22Rv1 (cell line): ENCODE results near the gene SOX5.

ENCODE experiments used
- H3K27ac ChIP-seq: fragments of 450-650 bp; 2 replicates; pipeline ENCODE4 v1.5.1; 2017
- CTCF ChIP-seq: fragments of 450-650 bp; IDR thresholded peaks from 2 replicates; pipeline ENCODE4 v1.5.1; 2017; ENCODE audit warnings: mild to moderate bottlenecking
- ZFX ChIP-seq: fragments of 450-650 bp; IDR thresholded peaks from 2 replicates; pipeline ENCODE4 v1.6.1; 2017; ENCODE audit warnings: antibody characterized with exemption, borderline replicate concordance

Gene SOX5

GRCh38 chr12:23655884-23656283, 293.6 kb downstream of the SOX5 start:
- no peak for TF ChIP-seq CTCF
- no peak for TF ChIP-seq ZFX
- H3K27ac ChIP-seq = no peak overlapping the region

GRCh38 chr12:23655112-23655511, 294.4 kb downstream of the SOX5 start:
- H3K27ac ChIP-seq = no peak overlapping the region
- TF ChIP-seq ZFX = no peak
- no peak for TF ChIP-seq CTCF

- H3K27ac ChIP-seq = no peak overlapping the region
- TF ChIP-seq CTCF (no peak), ZFX (no peak)
Measured at GRCh38 chr12:23648546-23648945, 300.9 kb downstream of the SOX5 start.

GRCh38 chr12:23640754-23641153, 308.7 kb downstream of the SOX5 start:
- no peak for TF ChIP-seq CTCF
- TF ChIP-seq ZFX = no peak
- no peak overlapping the region for H3K27ac ChIP-seq

GRCh38 chr12:23634344-23634743, 315.1 kb downstream of the SOX5 start:
- H3K27ac ChIP-seq = no peak overlapping the region
- TF ChIP-seq ZFX (no peak), CTCF (no peak)

GRCh38 chr12:23631786-23632377, 317.6 kb downstream of the SOX5 start:
- no peak for TF ChIP-seq ZFX
- no peak for TF ChIP-seq CTCF
- H3K27ac ChIP-seq = no peak overlapping the region

- TF ChIP-seq ZFX (no peak), CTCF (no peak)
- H3K27ac ChIP-seq = no peak overlapping the region
Measured at GRCh38 chr12:23630524-23630923, 318.9 kb downstream of the SOX5 start.
